AG10803 (cell line): ENCODE measurements around the gene CACNA1E.
A peak's percentile ranks its signal among the peaks of the same experiment; 100 is the strongest.
"Not testable (repeated sequence)": the region's sequence is repeated elsewhere in the genome, so short reads cannot be mapped to it uniquely, and the experiment has no call there.

Experiments
- DNase-seq: peaks from one replicate; pipeline ENCODE4 v3.0.0; 2010; ENCODE audit warnings: low read depth
- H3K4me3 ChIP-seq: 2 replicates; pipeline ENCODE4 v1.5.1; 2011; ENCODE audit warnings: mild to moderate bottlenecking, low read length, control low read depth
- CTCF ChIP-seq: conservative IDR thresholded peaks from 2 replicates; pipeline ENCODE4 v1.5.1; 2011; ENCODE audit warnings: mild to moderate bottlenecking, low read length, control low read depth, inconsistent platforms

Gene CACNA1E

GRCh38 chr1:181531951-181532600 is 48.8 kb downstream of the CACNA1E start:
- H3K4me3 ChIP-seq = no peak overlapping the region
- DNase-seq = no peak
- TF ChIP-seq CTCF = no peak

- H3K4me3 ChIP-seq = no peak overlapping the region
- DNase-seq = no peak
- no peak for TF ChIP-seq CTCF
These were observed 55.5 kb downstream of the CACNA1E start for GRCh38 chr1:181538836-181539235.

GRCh38 chr1:181541458-181541857 is 58.1 kb downstream of the CACNA1E start:
- H3K4me3 ChIP-seq = no peak overlapping the region
- no peak for TF ChIP-seq CTCF
- DNase-seq = no peak

- no peak overlapping the region for H3K4me3 ChIP-seq
- peak; percentile 1 for DNase-seq
- no peak for TF ChIP-seq CTCF
These were observed 58.6 kb downstream of the CACNA1E start for GRCh38 chr1:181541947-181542346.

GRCh38 chr1:181542406-181542805 is 59.1 kb downstream of the CACNA1E start:
- not testable (repeated sequence) for DNase-seq, H3K4me3 ChIP-seq

GRCh38 chr1:181545395-181545794 is 62.1 kb downstream of the CACNA1E start:
- no peak overlapping the region for H3K4me3 ChIP-seq
- no peak for DNase-seq
- TF ChIP-seq CTCF = no peak

GRCh38 chr1:181548497-181548896 is 65.2 kb downstream of the CACNA1E start:
- DNase-seq = no peak
- no peak overlapping the region for H3K4me3 ChIP-seq
- TF ChIP-seq CTCF = no peak

- no peak overlapping the region for H3K4me3 ChIP-seq
- no peak for TF ChIP-seq CTCF
- DNase-seq = peak; percentile 1
These were observed 67.9 kb downstream of the CACNA1E start for GRCh38 chr1:181551249-181551648.
